ENCODE measurements around the gene PPFIA4.
"Not testable (repeated sequence)": the region's sequence is repeated elsewhere in the genome, so short reads cannot be mapped to it uniquely, and the experiment has no call there.

Gene PPFIA4

GRCh38 chr1:203017692-203018091 is 8.6 kb upstream of the PPFIA4 start:
- no peak for DNase-seq

- DNase-seq, result not testable (repeated sequence)
Measured at GRCh38 chr1:203022855-203023254, 3.4 kb upstream of the PPFIA4 start.

- DNase-seq, result no peak
Measured at GRCh38 chr1:203025686-203026030, 633 bp upstream of the PPFIA4 start.

GRCh38 chr1:203026666-203027663 is 674 bp downstream of the PPFIA4 start:
- no peak for DNase-seq

GRCh38 chr1:203028067-203028783 is 1.9 kb downstream of the PPFIA4 start:
- DNase-seq, result no peak

- DNase-seq, result no peak
Measured at GRCh38 chr1:203028784-203029553, 2.7 kb downstream of the PPFIA4 start.

- no peak for DNase-seq
Measured at GRCh38 chr1:203031467-203031866, 5.2 kb downstream of the PPFIA4 start.

- no peak for DNase-seq
Measured at GRCh38 chr1:203033287-203033686, 7.0 kb downstream of the PPFIA4 start.

- no peak for DNase-seq
Measured at GRCh38 chr1:203033917-203034316, 7.6 kb downstream of the PPFIA4 start.

- DNase-seq, result no peak
Measured at GRCh38 chr1:203034422-203035110, 8.3 kb downstream of the PPFIA4 start.

GRCh38 chr1:203035111-203036000 is 9.1 kb downstream of the PPFIA4 start:
- DNase-seq, result no peak

- no peak for DNase-seq
Measured at GRCh38 chr1:203036135-203036534, 9.8 kb downstream of the PPFIA4 start.

- no peak for DNase-seq
Measured at GRCh38 chr1:203036537-203036936, 10.2 kb downstream of the PPFIA4 start.

- no peak for DNase-seq
Measured at GRCh38 chr1:203037509-203038190, 11.4 kb downstream of the PPFIA4 start.

GRCh38 chr1:203038217-203038741 is 12.0 kb downstream of the PPFIA4 start:
- DNase-seq, result no peak

- DNase-seq, result peak; percentile 72
Measured at GRCh38 chr1:203038891-203039608, 12.8 kb downstream of the PPFIA4 start.

- DNase-seq, result no peak
Measured at GRCh38 chr1:203039609-203040512, 13.6 kb downstream of the PPFIA4 start.

- no peak for DNase-seq
Measured at GRCh38 chr1:203040513-203041275, 14.4 kb downstream of the PPFIA4 start.

Data from stimulated activated CD4-positive, alpha-beta T cell treated with anti-CD3 and anti-CD28 coated beads, Interleukin-4, amount 100 ng/mL, for 1 hour (primary cell).